Measurements from ENCODE around the gene MCL1. TPM values are rescaled to one million over a fixed set of nuclear protein-coding genes. Genes with fewer than 3 reads are reported as not detected.
A peak's percentile ranks its signal among the peaks of the same experiment; 100 is the strongest.

Gene MCL1
- total and polyA plus RNA-seq, 12 donors: 57.4 to 299 (median 192) TPM

GRCh38 chr1:150564051-150564991 lies 15.1 kb downstream of the MCL1 start:
- DNase-seq: peak in 2 of 7 donors; percentile 49 to 63
- intact Hi-C loops (cut with DNase I): loop anchor here in 1 of 2 donors (5.0 kb wide), 1 partner anchor 58 kb away; no protein-coding TSS in a partner anchor
- peaks cover 74 to 93% of the 10 kb centered on the region in 2 donors for H3K4me1 ChIP-seq (replicated peaks in 1 of 2)
- no peaks in the 10 kb centered on the region for H3K9me3 ChIP-seq (replicated peaks in 1 of 3)
- no peak overlapping the region for H3K4me3 ChIP-seq
- TF ChIP-seq POLR2A (IDR thresholded peaks at IDR 0.05): no peak
- no peak for TF ChIP-seq CTCF (IDR thresholded peaks at IDR 0.05)
- no peaks in the 10 kb centered on the region for H3K27me3 ChIP-seq
- WGBS, 4 donors: 71 to 77% (median 73%) methylated on average over 5 of the region's 5 CpGs
- H3K36me3 ChIP-seq (replicated peaks in 1 of 2): no peaks in the 10 kb centered on the region
- H3K27ac ChIP-seq: peak overlapping the region; percentile 17 to 100 (median 99)

GRCh38 chr1:150563340-150564038 lies 15.9 kb downstream of the MCL1 start:
- Histone ChIP-seq H3K27ac (peak overlapping the region; percentile 96 to 100 (median 100)), H3K27me3 (no peaks in the 10 kb centered on the region), H3K4me3 (no peak overlapping the region), H3K36me3 (replicated peaks in 1 of 2) (no peaks in the 10 kb centered on the region), H3K4me1 (replicated peaks in 1 of 2) (peaks cover 72 to 90% of the 10 kb centered on the region in 2 donors), H3K9me3 (replicated peaks in 1 of 3) (no peaks in the 10 kb centered on the region)
- TF ChIP-seq CTCF (IDR thresholded peaks at IDR 0.05) (no peak), POLR2A (IDR thresholded peaks at IDR 0.05) (no peak)
- WGBS, 4 donors: 36 to 42% (median 40%) methylated on average over 4 of the region's 4 CpGs
- intact Hi-C loops (cut with DNase I): loop anchor here in 1 of 2 donors (5.0 kb wide), 1 partner anchor 59 kb away; no protein-coding TSS in a partner anchor
- DNase-seq: peak in 5 of 7 donors; percentile 63 to 76 (median 67)

GRCh38 chr1:150562446-150563339 lies 16.7 kb downstream of the MCL1 start:
- no peaks in the 10 kb centered on the region for H3K9me3 ChIP-seq (replicated peaks in 1 of 3)
- no peaks in the 10 kb centered on the region for H3K27me3 ChIP-seq
- peak overlapping the region; percentile 96 to 100 (median 100) for H3K27ac ChIP-seq
- intact Hi-C loops (cut with DNase I): loop anchor here in 1 of 2 donors (5.0 kb wide), 1 partner anchor 60 kb away; no protein-coding TSS in a partner anchor
- H3K4me1 ChIP-seq (replicated peaks in 1 of 2): peaks cover 64 to 82% of the 10 kb centered on the region in 2 donors
- H3K36me3 ChIP-seq (replicated peaks in 1 of 2): no peaks in the 10 kb centered on the region
- whole genome bisulfite sequencing, 4 donors: 15 to 19% (median 17%) methylated on average over 4 of the region's 4 CpGs
- H3K4me3 ChIP-seq: peak overlapping the region in 1 of 4 donors; percentile 72
- TF ChIP-seq POLR2A (IDR thresholded peaks at IDR 0.05): no peak
- TF ChIP-seq CTCF (IDR thresholded peaks at IDR 0.05): no peak
- peak in 3 of 7 donors; percentile 37 to 71 (median 66) for DNase-seq
